HG03064 (cell line): ENCODE data around the gene CYP24A1.

Source experiments
- ATAC-seq: cut with Tn5 transposase; IDR thresholded peaks from one replicate; pipeline ENCODE4 v1.9.1; 2021; ENCODE audit warnings: low read depth; ENCODE audit not compliant: unreplicated experiment

CYP24A1 gene

DNA sequence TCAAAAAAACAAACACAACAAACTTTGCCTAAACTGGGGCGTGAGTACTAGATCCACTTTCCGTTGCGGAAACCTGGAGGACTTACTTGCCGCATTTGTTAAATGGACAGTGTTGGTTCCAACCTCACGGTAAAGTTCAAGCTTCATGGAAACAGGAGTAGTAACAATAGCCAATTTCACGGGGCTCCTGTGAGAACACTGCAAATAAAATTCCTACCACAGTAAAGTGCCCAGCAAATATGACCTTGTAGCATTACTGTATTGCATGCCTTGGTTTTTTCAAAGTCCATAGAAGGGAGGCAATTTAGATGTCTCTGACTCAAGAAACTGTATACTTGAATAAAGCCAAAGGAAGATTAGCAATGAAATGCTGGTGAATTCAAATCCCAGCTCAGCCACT is 3.6 kb upstream of the CYP24A1 start:
- ATAC-seq: no peak

DNA sequence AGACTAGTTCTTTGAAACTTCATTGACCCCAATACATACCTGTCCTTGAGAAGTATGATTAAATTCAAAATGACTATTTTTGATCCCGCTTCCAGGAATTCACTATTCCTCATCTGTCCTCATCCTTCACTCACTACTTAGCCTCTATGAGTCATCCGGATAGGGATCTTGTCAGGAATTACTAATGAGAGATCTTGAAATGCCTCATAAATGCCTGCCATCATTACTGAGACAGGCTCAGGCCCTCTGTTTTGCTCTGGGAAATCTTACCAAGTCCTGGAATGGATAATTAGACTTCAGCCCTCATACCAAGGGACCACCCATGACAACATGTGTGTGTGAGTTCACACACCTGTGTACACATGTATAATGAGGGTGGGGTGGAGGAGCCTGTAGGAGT is 2.8 kb upstream of the CYP24A1 start:
- no peak for ATAC-seq

DNA sequence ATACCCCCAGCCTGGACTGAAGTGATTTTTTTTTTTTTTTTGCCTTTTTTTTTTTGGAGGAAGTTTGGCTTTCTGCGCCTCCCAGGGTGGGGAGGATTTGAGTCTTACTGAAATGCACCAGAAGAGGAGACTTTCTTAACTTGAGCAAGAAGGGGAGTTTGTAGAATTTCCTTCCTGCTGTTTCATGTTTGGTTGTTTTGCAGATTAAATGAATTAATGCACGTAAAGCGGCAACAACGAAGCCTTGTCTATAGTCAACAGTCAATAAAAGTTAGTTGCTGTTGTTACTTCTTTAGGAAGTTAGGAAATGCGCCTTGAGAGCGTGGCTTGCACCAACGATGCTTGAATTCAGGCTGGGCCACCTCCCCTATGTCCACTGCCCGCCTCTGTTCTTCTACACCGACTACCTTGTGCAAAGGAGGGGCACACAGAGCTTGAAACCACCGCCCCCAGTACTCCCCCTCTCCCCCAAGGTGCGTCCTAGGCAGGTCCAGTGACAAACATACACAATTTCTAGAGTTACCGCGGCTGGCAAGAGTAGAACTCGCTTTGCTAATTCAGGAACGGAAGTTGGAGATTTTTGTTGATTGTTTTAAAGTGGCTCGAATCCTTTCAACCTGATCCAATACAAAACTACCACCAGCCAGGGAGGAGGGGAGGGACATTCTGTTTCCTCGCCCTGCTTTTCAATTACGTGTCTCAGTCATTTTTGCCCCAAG is 830 bp upstream of the CYP24A1 start:
- ATAC-seq: no peak

DNA sequence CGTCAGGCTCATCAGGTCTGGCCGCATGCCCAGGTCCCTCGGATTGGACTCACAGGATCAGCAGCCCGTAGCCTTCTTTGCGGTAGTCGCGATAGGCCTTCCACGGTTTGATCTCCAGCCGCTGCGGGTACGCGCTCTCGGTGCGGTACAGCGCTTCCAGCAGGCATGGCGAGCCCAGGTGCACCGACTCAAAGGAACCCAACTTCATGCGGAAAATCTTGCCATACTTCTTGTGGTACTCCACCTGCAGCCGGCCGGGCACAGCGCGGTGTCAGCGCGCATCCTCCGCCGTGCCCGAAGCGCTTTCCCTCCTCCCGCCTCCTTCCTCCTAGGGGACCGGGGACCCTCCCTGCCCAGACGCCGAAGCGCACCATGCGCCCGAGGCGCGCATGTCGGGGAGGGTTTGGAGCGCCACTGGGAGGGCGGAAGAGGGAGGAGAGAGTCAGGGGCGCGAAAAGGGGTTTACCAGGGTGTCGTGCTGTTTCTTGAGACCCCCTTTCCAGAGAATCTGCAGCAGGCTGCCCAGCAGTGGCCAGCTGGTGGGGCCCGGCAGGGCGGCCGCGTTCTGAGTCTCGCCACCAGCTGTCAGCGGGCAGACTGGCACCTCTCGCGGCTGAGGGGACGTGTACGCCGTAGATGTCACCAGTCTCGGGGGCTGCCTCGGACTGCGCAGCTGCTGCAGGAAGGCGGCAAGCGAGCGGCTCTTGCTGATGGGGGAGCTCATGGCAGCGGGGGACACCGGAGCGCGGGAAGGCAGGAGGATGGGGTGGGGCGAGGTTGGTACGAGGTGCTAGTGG is 732 bp downstream of the CYP24A1 start:
- ATAC-seq: no peak

GRCh38 chr20:54172532-54172855 is 1.3 kb downstream of the CYP24A1 start:
- no peak for ATAC-seq

DNA sequence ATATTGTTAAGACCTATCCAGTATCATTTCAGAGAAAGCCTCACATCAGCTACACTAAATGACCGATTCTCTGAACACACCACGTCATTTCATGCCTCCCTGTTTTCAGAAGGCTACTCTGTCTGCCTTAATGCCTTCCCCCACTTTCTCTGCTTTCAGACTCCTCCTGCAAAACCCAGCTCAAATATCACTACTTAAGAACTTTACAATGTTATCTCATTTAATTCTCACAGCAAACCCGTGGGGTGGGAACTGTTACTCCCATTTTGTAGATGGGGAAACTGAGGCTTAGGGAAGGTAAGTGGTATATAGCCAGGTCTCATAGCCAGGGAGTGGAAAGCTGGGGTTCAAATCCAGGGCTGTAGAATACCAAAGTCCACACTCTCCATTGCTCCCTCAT is 2.8 kb downstream of the CYP24A1 start:
- no peak for ATAC-seq

GRCh38 chr20:54170026-54170471 is 3.7 kb downstream of the CYP24A1 start:
- no peak for ATAC-seq

DNA sequence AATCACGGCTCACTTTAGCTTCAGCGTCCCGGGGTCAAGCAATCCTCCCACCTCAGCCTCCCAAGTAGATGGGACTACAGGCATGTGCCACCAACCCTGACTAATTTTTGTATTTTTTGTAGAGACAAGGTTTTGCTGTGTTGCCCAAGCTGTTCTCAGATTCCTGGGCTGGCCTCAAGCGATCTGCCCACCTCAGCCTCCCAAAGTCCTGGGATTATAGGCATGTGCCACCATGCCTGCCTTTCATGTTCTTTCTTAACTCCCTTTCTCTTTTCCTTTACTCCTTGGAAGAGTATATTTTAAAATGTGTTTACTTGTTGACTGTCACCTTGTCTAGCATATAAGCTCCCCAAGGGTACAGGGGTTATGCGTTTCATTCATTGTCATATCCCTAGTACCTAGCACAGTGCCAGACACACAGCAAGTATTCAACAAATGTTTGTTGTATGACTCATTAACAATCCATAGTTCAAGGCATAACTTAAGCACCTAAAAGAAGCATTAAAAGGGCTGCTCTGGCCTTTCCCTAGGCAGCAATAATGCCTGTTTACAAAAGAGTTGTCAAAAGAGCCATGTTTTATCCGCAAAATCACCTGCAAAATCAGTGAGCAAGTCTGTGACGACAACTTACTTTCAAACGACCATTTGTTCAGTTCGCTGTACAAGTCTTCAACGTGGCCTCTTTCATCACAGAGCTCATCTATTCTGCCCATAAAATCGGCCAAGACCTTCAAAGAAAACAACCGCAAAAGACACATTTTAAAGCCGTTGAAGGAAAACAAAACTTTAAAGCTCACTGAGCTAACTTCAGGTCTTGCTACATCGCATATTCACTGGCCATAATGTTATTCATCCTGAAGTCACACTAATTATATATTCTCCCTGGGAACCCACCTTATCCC is 4.6 kb downstream of the CYP24A1 start:
- no peak for ATAC-seq

DNA sequence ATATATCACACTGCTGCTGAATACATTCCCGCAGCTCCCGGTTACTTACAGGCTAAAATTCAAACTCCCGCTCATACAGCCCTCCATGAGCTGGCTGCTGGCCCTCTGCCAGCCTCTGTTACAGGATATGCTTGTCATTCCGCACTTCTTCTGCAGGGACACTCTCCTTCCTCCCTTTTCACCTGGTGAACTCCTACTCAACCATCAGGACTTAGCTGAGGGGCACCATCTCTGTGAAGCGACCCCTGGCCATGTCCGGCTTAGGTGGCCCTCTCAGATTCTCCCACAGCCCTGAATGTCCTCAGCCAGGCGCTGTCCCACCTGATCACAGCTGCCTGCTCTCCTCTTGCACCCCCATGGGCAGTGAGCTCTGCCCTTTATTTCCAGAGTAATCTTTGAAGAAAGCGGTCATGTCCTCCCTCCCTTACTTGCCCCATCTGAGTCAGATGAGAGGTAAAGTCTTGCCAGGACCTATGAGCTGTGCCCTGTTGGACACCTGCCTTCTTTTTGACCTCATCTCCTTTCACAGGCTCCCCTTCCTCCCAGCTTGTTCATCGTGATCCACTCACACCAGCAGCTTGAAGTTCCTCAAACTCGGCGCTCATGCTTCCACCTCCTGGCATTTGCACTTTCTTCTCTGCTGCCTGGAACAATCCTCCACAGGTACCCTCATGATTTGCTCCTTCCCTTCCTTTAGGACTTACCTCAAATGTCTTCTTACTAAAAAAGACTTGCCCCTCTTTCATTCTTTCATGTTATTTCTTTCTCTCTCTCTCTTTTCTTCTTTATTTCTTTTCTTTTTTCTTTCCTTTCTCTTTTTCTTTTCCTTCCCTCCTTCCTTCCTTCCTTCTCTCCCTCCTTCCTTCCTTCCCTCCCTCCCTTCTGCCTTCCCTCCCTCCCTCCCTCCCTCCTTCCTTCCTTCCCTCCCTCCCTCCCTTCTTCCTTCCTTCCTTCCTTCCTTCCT is 5.6 kb downstream of the CYP24A1 start:
- ATAC-seq: no peak

GRCh38 chr20:54166987-54167662 is 6.7 kb downstream of the CYP24A1 start:
- no peak for ATAC-seq

DNA sequence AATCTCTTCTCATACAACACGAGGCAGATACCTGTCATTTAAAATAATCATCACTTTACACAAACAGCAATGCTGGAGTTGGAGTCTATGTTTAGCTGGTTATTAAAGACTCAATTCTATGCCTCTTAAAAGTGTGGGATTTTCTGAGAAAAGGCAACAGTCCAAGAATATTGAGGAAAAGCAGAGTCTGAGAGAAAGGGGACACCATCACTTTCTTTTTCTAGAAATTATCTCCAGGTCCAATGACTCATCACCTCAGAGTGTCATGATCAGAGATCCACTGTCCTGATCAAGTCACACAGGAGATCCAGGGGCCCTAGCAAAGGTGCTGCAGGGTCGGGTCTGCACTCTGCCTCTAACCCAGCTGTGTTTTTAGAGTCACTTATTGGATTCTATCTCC is 8.0 kb downstream of the CYP24A1 start:
- ATAC-seq: no peak

GRCh38 chr20:54165014-54165413 is 8.8 kb downstream of the CYP24A1 start:
- ATAC-seq: no peak

DNA sequence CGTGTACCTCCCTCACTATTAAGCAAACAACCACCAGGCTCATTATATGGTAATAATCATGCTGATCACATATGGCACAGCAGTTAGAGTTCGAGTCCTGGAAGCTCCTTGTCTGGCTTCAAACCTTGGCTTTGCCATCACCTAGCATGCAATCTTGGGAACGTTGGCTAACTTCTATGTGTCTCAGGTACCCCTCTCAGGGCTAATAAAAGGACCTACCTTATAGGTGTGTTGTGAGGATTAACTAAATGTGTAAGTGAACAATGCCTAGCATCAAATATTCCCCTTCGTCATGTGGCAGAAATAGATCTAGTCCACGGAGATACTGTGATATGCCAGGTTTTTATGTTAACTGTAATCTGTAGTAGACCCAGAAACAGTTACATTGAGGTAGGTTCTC is 10.4 kb downstream of the CYP24A1 start:
- ATAC-seq: no peak

DNA sequence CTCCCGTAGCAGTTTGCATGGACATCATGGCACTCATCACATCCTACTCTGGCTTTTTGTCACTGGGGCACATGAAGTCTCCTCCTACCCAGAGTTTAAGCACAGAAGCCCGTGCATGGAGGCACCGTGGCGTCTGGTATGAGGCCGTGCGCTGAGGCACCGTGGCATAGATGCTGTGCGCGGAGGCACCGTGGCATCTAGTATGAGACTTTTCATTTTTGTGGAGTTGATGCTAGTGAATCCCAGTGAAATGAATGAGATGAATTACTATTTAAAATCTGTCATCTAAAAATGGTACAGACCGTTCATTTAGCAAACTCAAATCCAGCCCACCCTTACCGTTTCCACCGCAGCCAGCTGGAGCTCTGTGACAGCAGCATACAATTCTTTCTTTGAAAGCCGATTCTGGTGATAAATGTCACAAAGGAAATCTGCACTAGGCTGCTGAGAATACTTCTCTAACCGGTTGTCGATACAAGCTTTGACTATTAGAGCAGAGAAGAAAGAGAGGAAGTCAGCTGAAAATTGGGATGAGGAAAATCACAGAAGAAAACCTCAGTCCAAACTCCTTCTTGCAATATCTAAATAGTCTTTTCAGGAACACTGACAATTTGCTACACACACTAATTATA is 11.3 kb downstream of the CYP24A1 start:
- ATAC-seq: no peak

DNA sequence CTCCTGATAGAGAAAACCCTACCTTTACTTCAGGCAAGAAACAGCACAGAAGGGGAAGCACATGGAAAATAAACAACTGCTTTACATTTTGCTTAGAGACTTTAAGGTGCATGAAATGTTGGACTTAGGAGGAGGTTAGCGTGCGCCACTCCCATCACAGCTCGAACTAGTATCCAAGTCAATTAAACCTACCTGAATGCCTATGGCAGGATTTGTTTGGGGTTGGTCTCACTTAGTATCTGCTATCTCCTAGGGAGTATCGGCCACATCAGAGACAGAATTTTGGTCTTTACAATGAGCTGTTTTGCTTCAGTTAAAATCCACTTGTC is 12.0 kb downstream of the CYP24A1 start:
- ATAC-seq: no peak

GRCh38 chr20:54161008-54161820 is 12.6 kb downstream of the CYP24A1 start:
- no peak for ATAC-seq

- ATAC-seq: no peak
Observed at GRCh38 chr20:54160065-54161007, 13.4 kb downstream of the CYP24A1 start.
